Muscle layer of duodenum (tissue), 2 donors: Measurements from ENCODE around the gene FAM151A.

Source experiments
- H3K27ac ChIP-seq: one replicate; pipeline ENCODE4 v1.7.0; 2013; ENCODE audit warnings: mild to moderate bottlenecking, low read length
- H3K27me3 ChIP-seq: one replicate; pipeline ENCODE4 v1.7.0; 2013; ENCODE audit warnings: low read depth, mild to moderate bottlenecking, control low read depth, low read length
- H3K36me3 ChIP-seq, 2 donors: one replicate each; pipeline ENCODE4 v1.7.0; 2013; ENCODE audit warnings: low read length in 2 of 2, control low read depth in 1 of 2, mild to moderate bottlenecking in 1 of 2; ENCODE audit not compliant: insufficient read depth in 2 of 2, control insufficient read depth in 1 of 2
- H3K4me1 ChIP-seq, 2 donors: one replicate each; pipeline ENCODE4 v1.7.0; 2013; ENCODE audit warnings: low read length in 2 of 2, mild to moderate bottlenecking in 2 of 2, control low read depth in 1 of 2, moderate library complexity in 1 of 2; ENCODE audit not compliant: insufficient read depth in 2 of 2, control insufficient read depth in 1 of 2
- H3K4me3 ChIP-seq, 2 donors: one replicate each; pipeline ENCODE4 v1.7.0; 2013; ENCODE audit warnings: low read length in 2 of 2, low read depth in 1 of 2, mild to moderate bottlenecking in 1 of 2
- H3K9me3 ChIP-seq, 2 donors: one replicate each; pipeline ENCODE4 v1.7.0; 2013; ENCODE audit warnings: low read length in 2 of 2, control low read depth in 1 of 2, mild to moderate bottlenecking in 1 of 2; ENCODE audit not compliant: control insufficient read depth in 1 of 2
- donor health status: healthy.

FAM151A gene

GRCh38 chr1:54583871-54584270, 39.5 kb downstream of the FAM151A start:
- no peak overlapping the region for H3K27ac ChIP-seq
- H3K9me3 ChIP-seq = no peaks in the 10 kb centered on the region
- no peak overlapping the region for H3K4me3 ChIP-seq
- no peaks in the 10 kb centered on the region for H3K27me3 ChIP-seq
- peaks cover 4 to 17% of the 10 kb centered on the region in 2 donors for H3K36me3 ChIP-seq
- H3K4me1 ChIP-seq = peaks cover 0 to 28% of the 10 kb centered on the region in 2 donors

GRCh38 chr1:54583307-54583686, 40.0 kb downstream of the FAM151A start:
- Histone ChIP-seq H3K36me3 (peaks cover 4 to 13% of the 10 kb centered on the region in 2 donors), H3K4me3 (no peak overlapping the region), H3K27ac (no peak overlapping the region), H3K9me3 (no peaks in the 10 kb centered on the region), H3K4me1 (peaks cover 0 to 29% of the 10 kb centered on the region in 2 donors), H3K27me3 (no peaks in the 10 kb centered on the region)

GRCh38 chr1:54582566-54583306, 40.6 kb downstream of the FAM151A start:
- H3K4me3 ChIP-seq = no peak overlapping the region
- no peak overlapping the region for H3K27ac ChIP-seq
- no peaks in the 10 kb centered on the region for H3K27me3 ChIP-seq

GRCh38 chr1:54581621-54582035, 41.7 kb downstream of the FAM151A start:
- H3K27ac ChIP-seq = peak overlapping the region; percentile 75
- no peaks in the 10 kb centered on the region for H3K9me3 ChIP-seq
- peaks cover 0 to 29% of the 10 kb centered on the region in 2 donors for H3K4me1 ChIP-seq
- no peaks in the 10 kb centered on the region for H3K27me3 ChIP-seq
- H3K4me3 ChIP-seq = no peak overlapping the region
- peaks cover 4 to 13% of the 10 kb centered on the region in 2 donors for H3K36me3 ChIP-seq

More at GRCh38 chr1:54582566-54583306, 40.6 kb downstream of the FAM151A start:
- Histone ChIP-seq H3K36me3 (peaks cover 4 to 13% of the 10 kb centered on the region in 2 donors), H3K9me3 (no peaks in the 10 kb centered on the region), H3K4me1 (peaks cover 0 to 29% of the 10 kb centered on the region in 2 donors)

GRCh38 chr1:54580856-54581550, 42.3 kb downstream of the FAM151A start:
- H3K4me3 ChIP-seq = no peak overlapping the region
- peaks cover 0 to 29% of the 10 kb centered on the region in 2 donors for H3K4me1 ChIP-seq
- H3K27me3 ChIP-seq = no peaks in the 10 kb centered on the region
- H3K36me3 ChIP-seq = peaks cover 4 to 13% of the 10 kb centered on the region in 2 donors
- H3K27ac ChIP-seq = peak overlapping the region; percentile 65
- H3K9me3 ChIP-seq = no peaks in the 10 kb centered on the region

GRCh38 chr1:54579337-54579781, 44.0 kb downstream of the FAM151A start:
- H3K9me3 ChIP-seq = no peaks in the 10 kb centered on the region
- peak overlapping the region; percentile 20 for H3K27ac ChIP-seq
- H3K27me3 ChIP-seq = no peaks in the 10 kb centered on the region
- no peak overlapping the region for H3K4me3 ChIP-seq
- H3K4me1 ChIP-seq = peaks cover 0 to 29% of the 10 kb centered on the region in 2 donors
- H3K36me3 ChIP-seq = peaks cover under 1 to 4% of the 10 kb centered on the region in 2 donors

- H3K4me3 ChIP-seq = no peak overlapping the region
- H3K27me3 ChIP-seq = no peaks in the 10 kb centered on the region
- H3K27ac ChIP-seq = peak overlapping the region; percentile 20
Observed at GRCh38 chr1:54577612-54578011, 45.7 kb downstream of the FAM151A start.

GRCh38 chr1:54575605-54576290, 47.6 kb downstream of the FAM151A start:
- Histone ChIP-seq H3K9me3 (no peaks in the 10 kb centered on the region), H3K27ac (no peak overlapping the region), H3K4me3 (no peak overlapping the region), H3K36me3 (no peaks in the 10 kb centered on the region), H3K27me3 (no peaks in the 10 kb centered on the region), H3K4me1 (peaks cover 0 to 25% of the 10 kb centered on the region in 2 donors)

More at GRCh38 chr1:54577612-54578011, 45.7 kb downstream of the FAM151A start:
- peaks cover 0 to 29% of the 10 kb centered on the region in 2 donors for H3K4me1 ChIP-seq
- H3K36me3 ChIP-seq = no peaks in the 10 kb centered on the region
- H3K9me3 ChIP-seq = no peaks in the 10 kb centered on the region

- peaks cover 0 to 21% of the 10 kb centered on the region in 2 donors for H3K4me1 ChIP-seq
Observed at GRCh38 chr1:54575161-54575560, 48.2 kb downstream of the FAM151A start.

GRCh38 chr1:54574158-54574778, 49.1 kb downstream of the FAM151A start:
- Histone ChIP-seq H3K9me3 (no peaks in the 10 kb centered on the region), H3K36me3 (no peaks in the 10 kb centered on the region), H3K4me3 (no peak overlapping the region), H3K27me3 (no peaks in the 10 kb centered on the region), H3K4me1 (peaks cover 0 to 16% of the 10 kb centered on the region in 2 donors), H3K27ac (no peak overlapping the region)

More at GRCh38 chr1:54575161-54575560, 48.2 kb downstream of the FAM151A start:
- Histone ChIP-seq H3K36me3 (no peaks in the 10 kb centered on the region), H3K27ac (no peak overlapping the region), H3K27me3 (no peaks in the 10 kb centered on the region), H3K4me3 (no peak overlapping the region), H3K9me3 (no peaks in the 10 kb centered on the region)

GRCh38 chr1:54572542-54572850, 50.8 kb downstream of the FAM151A start:
- no peak overlapping the region for H3K27ac ChIP-seq
- H3K9me3 ChIP-seq = no peaks in the 10 kb centered on the region
- H3K4me3 ChIP-seq = no peak overlapping the region
- H3K27me3 ChIP-seq = no peaks in the 10 kb centered on the region
- H3K36me3 ChIP-seq = no peaks in the 10 kb centered on the region
- peaks cover 0 to 11% of the 10 kb centered on the region in 2 donors for H3K4me1 ChIP-seq
